ENCODE measurements around the gene CELF1.

GRCh38 chr11:47431356-47432083 lies 121.4 kb downstream of the CELF1 start:
- no peak for TF ChIP-seq CTCF (conservative IDR thresholded peaks at IDR 0.05; ENCODE audit: low read depth in 2 of 2)
- TF ChIP-seq POLR2AphosphoS5 (IDR thresholded peaks at IDR 0.05; ENCODE audit: low read depth) = no peak
- no peak for TF ChIP-seq EZH2 (IDR thresholded peaks at IDR 0.05; ENCODE audit: low read depth, unreplicated experiment)
- TF ChIP-seq EZH2phosphoT487 (IDR thresholded peaks at IDR 0.05; ENCODE audit: unreplicated experiment) = no peak
- no peak for TF ChIP-seq ETS1 (IDR thresholded peaks at IDR 0.05)
- TF ChIP-seq, protein P1, sequence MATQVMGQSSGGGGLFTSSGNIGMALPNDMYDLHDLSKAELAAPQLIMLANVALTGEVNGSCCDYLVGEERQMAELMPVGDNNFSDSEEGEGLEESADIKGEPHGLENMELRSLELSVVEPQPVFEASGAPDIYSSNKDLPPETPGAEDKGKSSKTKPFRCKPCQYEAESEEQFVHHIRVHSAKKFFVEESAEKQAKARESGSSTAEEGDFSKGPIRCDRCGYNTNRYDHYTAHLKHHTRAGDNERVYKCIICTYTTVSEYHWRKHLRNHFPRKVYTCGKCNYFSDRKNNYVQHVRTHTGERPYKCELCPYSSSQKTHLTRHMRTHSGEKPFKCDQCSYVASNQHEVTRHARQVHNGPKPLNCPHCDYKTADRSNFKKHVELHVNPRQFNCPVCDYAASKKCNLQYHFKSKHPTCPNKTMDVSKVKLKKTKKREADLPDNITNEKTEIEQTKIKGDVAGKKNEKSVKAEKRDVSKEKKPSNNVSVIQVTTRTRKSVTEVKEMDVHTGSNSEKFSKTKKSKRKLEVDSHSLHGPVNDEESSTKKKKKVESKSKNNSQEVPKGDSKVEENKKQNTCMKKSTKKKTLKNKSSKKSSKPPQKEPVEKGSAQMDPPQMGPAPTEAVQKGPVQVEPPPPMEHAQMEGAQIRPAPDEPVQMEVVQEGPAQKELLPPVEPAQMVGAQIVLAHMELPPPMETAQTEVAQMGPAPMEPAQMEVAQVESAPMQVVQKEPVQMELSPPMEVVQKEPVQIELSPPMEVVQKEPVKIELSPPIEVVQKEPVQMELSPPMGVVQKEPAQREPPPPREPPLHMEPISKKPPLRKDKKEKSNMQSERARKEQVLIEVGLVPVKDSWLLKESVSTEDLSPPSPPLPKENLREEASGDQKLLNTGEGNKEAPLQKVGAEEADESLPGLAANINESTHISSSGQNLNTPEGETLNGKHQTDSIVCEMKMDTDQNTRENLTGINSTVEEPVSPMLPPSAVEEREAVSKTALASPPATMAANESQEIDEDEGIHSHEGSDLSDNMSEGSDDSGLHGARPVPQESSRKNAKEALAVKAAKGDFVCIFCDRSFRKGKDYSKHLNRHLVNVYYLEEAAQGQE (IDR thresholded peaks at IDR 0.05; ENCODE audit: unreplicated experiment) = no peak
- no peak for TF ChIP-seq ZNF114 (CRISPR knock-in tag; IDR thresholded peaks at IDR 0.05)
- TF ChIP-seq ZNF331 (CRISPR knock-in tag; IDR thresholded peaks at IDR 0.05; ENCODE audit: low read depth) = no peak
- TF ChIP-seq STAT1 (IDR thresholded peaks at IDR 0.05; ENCODE audit: unreplicated experiment) = no peak
- no peak for TF ChIP-seq JUNB (IDR thresholded peaks at IDR 0.05; ENCODE audit: unreplicated experiment)
- no peak for TF ChIP-seq NANOG (IDR thresholded peaks at IDR 0.05; ENCODE audit: borderline replicate concordance)

Measured in GM23338 (cell line).